NCI-H1436 (cell line): ENCODE results near the gene MED15.
A peak's percentile ranks its signal among the peaks of the same experiment; 100 is the strongest.

Experiments used
- DNase-seq: peaks from one replicate; lab custom pipeline; 2025; lab: John Stamatoyannopoulos, UW

MED15 gene

GRCh38 chr22:20571531-20572007, 64.2 kb downstream of the MED15 start:
- DNase-seq = peak; percentile 7

DNA sequence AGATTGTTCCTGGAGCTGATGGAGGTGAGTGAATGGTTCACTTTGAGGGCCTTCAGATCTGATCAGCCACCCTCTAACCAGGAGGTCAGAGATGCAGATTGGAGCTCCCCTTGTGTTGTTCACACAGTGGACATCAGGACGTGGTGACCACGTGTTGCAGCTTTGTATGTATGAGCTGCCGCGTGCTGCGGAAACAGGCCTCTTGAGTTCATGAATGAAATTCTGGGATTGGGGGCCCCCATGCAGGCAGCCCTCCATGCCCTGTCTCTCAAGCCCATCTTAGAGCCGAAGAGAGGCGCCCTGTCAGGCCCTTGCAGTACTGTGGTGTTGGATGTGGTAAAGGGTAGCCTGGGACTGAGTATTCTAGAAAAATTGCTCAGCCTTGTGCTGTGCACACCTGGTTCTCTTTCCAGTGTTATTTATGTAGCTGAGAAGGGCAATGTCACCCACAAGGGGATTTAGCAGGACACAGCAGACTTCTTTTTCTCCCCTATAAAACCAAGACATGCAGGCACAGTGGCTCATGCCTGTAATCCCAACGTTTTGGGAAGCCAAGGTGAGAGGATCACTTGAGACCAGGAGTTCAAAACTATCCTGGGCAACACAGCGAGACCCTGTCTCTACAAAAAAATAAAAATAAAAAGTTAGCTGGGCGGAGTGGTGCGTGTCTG, 64.9 kb downstream of the MED15 start:
- DNase-seq = no peak

DNA sequence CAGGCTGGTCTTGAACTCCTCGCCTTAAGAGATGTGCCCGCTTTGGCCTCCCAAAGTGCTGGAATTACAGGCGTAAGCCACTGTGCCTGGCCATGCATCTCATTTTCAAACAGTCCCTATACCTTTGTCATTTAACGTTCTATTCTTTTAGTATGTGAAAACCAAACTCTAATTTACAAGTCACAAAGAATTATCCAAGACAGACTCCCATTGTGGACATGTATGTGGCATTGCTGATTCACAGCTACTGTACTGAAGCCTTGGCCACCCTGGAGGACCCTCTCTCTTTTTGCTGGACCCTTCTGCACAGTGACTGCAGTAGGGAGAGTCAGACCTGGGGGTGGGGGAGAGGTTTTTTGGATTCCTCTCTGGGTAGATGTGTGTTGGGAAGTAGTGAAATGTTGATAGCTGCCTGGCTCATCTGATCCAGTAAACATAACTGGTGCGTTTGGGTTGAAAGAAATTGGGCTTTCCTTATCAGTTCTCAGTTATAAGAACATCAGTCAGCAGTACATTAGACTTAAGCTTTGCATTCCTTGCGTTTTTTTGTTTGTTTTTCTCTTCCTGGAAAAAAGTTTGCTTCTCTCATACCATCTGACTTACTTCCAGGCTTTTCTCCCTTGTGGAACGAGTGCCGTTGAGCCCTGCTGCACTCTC, 65.9 kb downstream of the MED15 start:
- no peak for DNase-seq

DNA sequence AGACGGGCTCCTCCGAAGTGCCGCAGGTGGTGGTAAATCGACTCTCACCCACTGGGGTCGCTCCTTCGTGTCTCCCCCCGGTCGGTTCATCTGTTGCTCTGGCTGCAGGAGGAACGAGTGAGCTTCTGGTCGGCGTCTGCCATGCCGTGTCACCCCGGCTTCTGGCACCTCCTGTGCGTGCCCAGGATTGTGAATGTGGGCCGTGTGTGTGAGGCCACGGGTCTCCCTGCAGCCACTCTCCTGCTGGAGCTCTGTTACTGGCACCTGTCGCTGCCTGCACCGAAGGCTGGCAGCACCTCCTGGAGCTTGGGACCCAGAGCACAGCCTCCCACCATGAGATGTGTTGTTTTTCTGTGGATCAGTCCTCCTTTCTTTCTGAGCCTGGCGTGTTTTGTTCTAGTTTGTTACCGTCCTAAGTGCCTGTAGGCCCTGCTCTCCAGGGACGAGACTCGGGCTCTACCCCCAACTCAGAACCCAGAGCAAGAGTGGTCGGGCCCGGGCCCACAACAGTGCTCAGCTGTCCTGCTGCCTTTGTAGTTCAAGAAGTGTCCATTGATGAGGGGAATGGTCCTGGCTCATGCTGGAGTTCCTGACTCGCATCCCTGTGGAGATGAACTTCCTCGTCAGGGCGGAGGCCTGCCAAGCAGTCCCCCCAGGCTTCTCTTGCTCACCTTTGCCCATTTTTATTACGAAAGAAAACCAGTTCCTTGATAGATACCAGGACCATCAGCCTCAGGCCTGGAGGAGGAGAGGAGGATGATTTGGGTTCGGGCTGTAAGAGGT, 66.6 kb downstream of the MED15 start:
- DNase-seq = no peak

- DNase-seq = no peak
Observed at GRCh38 chr22:20574920-20575353, 67.5 kb downstream of the MED15 start.

GRCh38 chr22:20575724-20576444, 68.5 kb downstream of the MED15 start:
- DNase-seq = no peak

- DNase-seq = no peak
Observed at GRCh38 chr22:20576445-20576816, 69.0 kb downstream of the MED15 start.

GRCh38 chr22:20577045-20577444, 69.6 kb downstream of the MED15 start:
- DNase-seq = no peak

GRCh38 chr22:20577549-20577975, 70.2 kb downstream of the MED15 start:
- DNase-seq = no peak

DNA sequence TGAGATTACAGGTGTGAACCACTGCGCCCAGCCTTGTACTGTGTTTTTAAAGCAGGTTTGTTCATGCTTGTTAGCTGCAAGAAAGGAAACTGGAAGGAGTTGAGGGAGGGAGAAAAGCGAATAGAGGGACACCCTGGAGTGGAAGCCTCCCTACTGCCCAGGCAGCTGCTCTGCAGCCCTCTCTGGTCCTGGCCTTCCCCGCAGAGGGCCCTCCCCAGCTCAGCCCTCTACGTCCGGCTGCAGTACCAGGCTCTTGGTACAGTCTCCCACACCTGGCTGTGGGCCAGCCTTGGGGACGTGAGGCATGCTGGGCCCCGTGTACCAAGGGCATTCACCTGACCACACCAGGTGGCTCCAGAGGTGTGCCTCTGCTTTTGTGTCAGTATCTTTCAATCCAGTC, 70.8 kb downstream of the MED15 start:
- no peak for DNase-seq

GRCh38 chr22:20578707-20579106, 71.3 kb downstream of the MED15 start:
- DNase-seq = no peak

- DNase-seq = no peak
Observed at GRCh38 chr22:20579273-20580120, 72.1 kb downstream of the MED15 start.

DNA sequence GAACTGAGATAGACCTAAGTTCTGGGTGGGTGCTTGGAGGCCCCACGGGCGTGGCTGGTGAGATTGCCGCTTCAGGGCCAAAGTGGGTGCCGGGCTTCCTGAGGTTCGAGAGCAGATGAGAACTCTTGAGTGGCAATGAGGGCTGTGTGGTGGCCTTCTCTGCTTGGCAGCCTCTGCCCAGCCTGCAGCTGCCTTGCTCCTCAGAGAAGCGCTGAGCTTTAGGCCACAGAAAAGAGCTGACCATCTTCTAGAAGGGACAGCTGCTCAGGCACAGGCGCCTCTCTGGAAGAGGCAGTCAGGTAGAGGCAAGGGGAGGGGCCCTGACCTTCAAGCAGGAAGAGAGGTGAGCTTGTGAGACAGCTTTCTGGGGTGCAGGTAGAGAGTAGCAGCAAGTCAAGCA, 72.8 kb downstream of the MED15 start:
- DNase-seq = no peak

DNA sequence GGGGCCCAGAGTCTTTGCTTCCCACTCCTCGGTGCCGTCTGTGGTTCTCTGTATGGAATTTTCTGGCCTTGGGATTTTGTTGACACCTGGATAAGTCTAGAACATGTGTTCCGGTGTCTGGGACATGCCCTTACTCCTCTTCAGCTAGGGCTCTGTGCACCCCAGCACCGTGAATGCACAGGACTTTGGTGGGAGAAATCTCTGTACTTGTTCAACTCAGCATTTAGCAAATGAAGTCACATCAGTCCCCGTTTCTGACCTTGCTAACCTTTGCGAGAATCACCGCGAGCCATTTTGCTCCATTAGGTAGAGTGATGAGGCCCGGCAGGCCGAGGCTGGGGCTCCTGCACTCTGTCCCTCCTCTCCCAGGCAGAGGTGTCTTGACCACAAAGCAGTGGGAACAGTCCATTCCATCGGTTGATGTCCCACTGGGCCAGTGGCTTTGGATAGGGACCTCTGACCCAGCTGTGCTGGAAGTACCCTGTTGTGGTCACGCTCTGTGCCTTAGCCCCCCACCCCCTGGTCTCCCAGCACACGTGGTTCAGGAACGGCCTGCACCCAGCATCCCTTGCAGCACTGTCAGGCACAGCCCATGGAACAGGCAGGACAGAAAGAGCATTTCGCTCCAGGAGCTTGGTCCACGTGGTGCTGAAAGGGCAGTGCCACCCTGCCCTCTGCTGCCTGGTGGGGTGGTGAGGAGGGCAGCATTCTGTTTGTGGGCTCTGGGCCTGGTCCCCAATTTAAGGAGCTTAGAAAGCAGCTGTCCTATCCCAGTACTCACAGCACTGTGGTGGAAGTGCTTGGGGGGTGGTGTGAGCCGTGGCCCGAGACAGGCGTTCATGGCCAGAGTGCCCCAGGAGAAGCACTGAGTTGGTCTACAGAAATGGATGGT, 73.4 kb downstream of the MED15 start:
- DNase-seq = no peak

DNA sequence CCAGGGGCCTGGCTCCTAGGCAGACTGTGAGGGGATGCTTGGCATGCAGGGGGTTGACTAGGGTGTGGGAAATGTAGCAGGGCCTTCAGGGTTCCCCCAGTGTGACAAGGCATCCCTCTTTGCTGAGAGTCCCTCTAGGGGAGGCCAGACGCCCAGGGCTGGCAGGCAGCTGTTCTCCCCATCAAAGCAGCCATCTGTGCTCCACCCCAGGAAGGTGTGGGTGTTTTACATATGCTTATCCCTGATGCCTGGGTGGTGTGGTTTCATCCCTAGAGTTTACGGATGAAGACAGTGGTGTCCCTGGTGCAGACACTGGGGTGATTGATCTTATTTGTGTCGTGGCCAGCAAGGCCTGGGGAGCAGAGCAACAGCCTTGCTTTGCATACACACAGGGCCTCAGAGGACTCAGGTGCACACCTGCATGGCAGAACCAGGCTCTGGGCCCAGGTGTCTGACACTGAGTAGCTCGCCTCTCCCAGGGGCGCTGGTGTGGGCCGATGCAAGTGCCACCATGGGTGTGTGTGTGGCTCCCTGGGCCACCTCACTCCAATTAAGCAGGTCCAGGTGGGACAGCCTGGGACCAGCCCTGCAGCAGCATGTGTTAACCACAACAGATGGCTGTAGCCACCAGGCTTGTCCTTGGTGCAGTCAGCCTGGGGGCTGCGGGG, 74.2 kb downstream of the MED15 start:
- DNase-seq = no peak

GRCh38 chr22:20582171-20582511, 74.7 kb downstream of the MED15 start:
- DNase-seq = no peak

DNA sequence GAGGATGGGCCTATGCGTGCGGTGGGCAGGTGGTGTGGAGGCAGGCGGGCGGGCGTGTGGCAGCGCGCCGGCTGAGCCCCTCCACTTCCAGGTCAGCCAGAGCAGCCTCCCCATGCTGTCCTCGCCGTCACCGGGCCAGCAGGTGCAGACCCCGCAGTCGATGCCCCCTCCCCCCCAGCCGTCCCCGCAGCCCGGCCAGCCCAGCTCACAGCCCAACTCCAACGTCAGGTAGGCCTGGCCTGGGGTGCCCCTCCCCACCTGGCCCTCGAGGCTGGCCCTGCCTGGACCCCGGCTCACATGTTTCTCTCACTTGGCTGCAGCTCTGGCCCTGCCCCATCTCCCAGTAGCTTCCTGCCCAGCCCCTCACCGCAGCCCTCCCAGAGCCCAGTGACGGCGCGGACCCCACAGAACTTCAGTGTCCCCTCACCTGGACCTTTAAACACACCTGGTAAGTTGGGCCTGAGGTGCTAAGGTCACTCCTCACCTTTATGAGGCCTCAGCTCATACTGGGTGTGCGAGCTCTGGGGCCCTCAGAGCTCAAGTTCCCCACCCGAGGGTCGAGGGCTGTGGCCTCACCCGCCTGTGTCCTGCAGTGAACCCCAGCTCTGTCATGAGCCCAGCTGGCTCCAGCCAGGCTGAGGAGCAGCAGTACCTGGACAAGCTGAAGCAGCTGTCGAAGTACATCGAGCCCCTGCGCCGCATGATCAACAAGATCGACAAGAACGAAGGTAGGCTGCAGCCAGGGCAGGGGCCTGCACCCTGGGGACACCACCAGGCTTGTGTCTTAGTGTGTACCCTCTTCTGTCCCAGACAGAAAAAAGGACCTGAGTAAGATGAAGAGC, 75.3 kb downstream of the MED15 start:
- no peak for DNase-seq

DNA sequence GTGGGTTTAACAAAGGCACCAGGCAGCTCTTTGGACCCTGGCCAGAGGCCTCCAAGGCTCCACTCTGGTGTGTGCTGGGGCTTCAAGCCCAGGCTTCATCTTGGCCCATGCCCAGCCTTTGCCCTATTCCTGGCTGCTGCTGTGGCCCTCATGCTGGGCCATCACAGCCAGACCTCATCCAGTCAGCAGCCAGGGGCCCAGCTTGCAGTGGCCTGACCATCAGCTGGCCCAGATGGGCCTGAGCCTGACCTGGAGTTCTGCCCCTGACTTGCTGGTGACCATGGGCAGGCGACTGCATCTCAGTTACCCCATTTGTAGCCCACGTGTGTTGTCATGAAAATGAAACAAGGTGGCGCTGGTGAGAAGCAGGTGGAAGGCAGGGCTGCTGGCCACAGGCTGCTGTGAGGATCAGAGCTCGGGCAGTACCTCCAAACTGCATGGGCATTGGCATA, 76.1 kb downstream of the MED15 start:
- no peak for DNase-seq
